ENCODE results near the gene GPC3.

GPC3 gene

GRCh38 chrX:133689997-133690599 is 295.3 kb downstream of the GPC3 start:
- no peak for DNase-seq (ENCODE audit: low read depth, low spot score)

DNA sequence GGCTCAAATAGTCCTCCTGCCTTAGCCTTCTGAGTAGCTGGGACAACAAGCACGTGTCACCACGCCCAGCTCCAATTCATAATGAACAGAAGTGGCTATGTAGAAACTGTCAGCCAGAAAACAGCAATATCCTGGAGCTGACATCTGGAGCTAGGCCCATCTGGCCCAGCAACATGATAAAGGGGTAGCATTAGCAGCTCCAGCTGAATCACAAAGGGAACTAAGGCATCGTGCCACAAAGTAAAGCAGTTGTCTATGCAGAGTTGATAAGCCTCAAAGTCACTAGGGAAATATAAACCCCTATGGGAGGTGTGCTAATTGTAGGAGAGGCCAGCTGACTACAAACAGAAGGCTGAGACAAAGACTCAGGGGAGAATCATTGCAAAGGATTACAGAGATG is 299.6 kb downstream of the GPC3 start:
- no peak for DNase-seq (ENCODE audit: low read depth, low spot score)

- no peak for DNase-seq (ENCODE audit: low read depth, low spot score)
Observed at GRCh38 chrX:133681897-133682296, 303.5 kb downstream of the GPC3 start.

DNA sequence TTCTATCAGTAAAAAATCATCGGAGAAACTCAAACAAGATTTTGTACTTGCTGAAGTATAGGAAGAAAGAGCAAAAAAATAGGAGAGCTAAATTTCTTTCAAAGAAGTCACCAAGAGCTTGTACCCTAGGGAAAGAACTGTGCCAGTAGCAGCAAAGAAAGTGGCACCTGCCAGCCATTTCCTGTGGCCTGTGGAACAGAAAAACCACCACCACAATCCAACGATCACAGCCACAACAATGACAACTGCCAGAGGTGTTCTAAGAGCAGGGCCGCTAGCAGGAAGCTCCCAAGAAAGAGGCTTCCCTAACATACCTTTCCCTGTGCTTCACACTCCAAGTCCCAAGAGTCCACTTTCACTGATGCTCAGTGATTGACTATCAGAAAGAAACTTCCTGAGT is 304.0 kb downstream of the GPC3 start:
- no peak for DNase-seq (ENCODE audit: low read depth, low spot score)

GRCh38 chrX:133677123-133678063 is 308.0 kb downstream of the GPC3 start:
- DNase-seq (ENCODE audit: low read depth, low spot score) = no peak

DNA sequence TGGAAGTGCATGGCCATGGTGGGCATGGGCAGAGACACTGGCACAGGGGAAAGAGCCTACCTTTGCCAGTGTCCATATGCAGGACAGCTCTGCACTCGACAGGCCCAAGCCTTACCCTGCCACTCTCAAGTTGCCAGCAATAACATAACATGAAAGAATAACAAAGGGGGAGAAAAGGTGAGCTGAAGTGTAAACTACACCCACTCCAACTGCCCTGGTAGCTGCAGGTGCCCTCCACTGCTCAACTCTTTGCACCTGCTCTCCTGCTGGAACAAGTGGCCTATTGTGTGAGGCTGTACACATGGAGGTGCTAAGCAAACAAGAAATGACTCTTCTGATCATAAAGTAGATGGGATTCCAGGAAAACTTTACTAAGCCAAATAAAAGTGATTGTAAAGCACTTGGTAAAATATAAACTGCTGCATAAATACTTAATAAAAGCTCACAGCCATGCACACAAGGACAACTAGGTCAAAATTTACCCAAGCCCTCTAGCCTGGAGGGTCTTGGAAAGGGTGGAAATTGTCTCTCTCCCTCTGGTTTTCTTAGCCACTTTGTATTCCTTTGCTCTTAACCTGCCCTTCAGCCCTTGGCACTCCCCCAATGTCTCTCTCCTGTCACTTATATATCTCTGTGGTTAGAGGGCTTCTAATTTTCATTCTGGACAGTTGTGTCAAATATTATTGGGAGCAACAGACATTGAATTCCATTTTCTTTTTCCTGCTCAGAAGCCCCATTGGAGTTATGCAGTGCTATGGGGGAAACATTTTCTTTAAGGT is 308.9 kb downstream of the GPC3 start:
- no peak for DNase-seq (ENCODE audit: low read depth, low spot score)

- DNase-seq (ENCODE audit: low read depth, low spot score) = no peak
Observed at GRCh38 chrX:133674726-133675470, 310.5 kb downstream of the GPC3 start.

- no peak for DNase-seq (ENCODE audit: low read depth, low spot score)
Observed at GRCh38 chrX:133670383-133670782, 315.0 kb downstream of the GPC3 start.

- DNase-seq (ENCODE audit: low read depth, low spot score) = no peak
Observed at GRCh38 chrX:133669214-133669613, 316.2 kb downstream of the GPC3 start.

DNA sequence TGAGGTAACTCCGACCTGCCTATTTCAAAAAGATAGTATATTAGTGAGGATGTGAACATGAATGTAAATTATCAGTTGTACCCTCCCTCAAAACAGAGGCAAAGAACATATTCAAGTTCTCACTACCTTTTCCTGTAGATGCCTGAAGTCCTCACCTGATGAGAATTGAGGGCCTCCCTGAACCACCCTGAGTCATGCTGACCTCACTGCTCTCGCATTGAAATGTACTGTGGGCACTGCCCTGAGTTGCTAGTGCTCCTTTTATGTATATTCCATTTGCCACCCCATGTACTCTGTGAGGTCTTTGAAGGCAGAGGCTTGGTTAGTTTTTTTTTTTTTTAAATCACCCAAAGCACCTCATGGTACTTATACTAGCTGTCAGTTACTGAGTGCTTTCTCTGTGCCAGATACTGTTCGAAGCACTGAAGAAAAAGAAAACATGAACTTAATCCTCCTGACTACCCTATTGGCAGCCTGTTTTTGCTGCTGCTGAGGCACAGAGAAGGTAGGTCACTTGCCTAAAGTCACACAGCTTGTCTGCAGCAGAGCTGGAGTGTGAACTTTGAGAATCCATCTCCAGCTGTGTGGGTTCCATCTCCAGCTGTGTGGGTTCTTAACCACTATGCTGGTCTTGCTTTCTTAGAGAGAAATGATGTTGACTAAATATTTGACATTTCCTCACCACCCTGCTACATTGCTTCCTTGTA is 317.0 kb downstream of the GPC3 start:
- no peak for DNase-seq (ENCODE audit: low read depth, low spot score)

DNA sequence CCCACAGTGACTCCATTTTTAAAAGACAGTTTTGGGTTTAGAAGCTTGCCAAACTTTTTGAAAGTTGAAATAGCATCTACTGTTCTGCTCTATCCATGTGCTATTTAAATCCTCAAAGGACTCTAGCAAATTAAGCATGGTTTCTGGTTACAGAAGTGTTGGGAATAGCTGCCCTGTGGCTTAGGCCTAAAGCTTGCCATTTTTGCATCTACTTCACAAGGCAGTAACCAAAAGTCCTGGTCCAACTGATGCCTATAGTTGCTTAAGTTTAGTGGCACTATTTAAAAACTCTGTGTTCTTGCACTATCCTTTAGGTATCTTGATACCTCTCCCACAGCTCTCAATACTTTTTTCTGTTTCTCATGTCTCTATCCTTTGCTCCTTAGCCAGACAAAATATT is 319.1 kb downstream of the GPC3 start:
- DNase-seq (ENCODE audit: low read depth, low spot score) = no peak

- DNase-seq (ENCODE audit: low read depth, low spot score) = no peak
Observed at GRCh38 chrX:133661962-133662839, 323.2 kb downstream of the GPC3 start.

- DNase-seq (ENCODE audit: low read depth, low spot score) = no peak
Observed at GRCh38 chrX:133660281-133660680, 325.1 kb downstream of the GPC3 start.

GRCh38 chrX:133658293-133658911 is 327.0 kb downstream of the GPC3 start:
- no peak for DNase-seq (ENCODE audit: low read depth, low spot score)

DNA sequence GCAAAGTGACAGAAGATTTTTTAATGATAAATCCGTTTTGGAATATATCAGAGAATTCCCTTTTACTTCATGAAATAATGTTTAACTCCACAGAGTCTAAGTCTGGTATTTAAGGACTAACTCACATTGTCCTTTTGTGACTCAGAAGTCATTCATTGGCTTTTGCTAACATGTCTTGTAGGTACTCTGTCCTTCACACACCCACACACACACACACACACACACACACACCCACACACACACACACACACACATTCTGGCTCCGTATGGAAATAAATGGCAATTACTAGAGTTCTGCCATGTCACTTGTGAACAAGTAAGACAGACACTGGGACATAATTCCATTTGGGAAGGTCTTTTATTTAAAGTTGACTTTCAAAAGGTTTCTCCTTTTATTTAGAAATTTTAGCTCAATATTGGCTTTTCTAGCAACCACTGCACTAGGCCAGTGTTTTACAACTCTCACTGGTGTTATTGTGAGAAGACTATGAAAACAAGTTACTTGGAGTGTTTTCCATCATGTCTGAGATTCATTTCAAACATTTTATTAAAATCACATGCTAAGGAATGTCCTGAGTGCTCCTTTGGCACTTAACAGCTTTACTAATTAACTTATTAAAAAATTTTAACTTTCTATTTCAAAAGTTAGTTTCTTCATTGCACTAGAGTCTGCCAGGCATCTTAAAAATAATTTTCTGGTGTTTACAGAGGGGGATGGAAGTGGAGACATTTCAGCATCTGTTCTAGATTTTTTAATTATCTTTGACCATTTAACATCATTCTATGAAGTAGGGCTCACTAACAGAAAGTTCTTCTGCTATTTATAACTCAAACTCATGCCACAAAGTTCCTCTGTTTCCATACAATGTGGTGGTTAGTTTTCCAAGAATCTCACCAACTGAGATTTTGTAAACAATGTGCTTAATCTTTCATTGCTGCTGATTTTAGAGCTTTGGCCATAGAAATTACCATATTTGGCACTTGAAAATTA is 329.8 kb downstream of the GPC3 start:
- no peak for DNase-seq (ENCODE audit: low read depth, low spot score)

GRCh38 chrX:133654811-133655210 is 330.6 kb downstream of the GPC3 start:
- no peak for DNase-seq (ENCODE audit: low read depth, low spot score)

DNA sequence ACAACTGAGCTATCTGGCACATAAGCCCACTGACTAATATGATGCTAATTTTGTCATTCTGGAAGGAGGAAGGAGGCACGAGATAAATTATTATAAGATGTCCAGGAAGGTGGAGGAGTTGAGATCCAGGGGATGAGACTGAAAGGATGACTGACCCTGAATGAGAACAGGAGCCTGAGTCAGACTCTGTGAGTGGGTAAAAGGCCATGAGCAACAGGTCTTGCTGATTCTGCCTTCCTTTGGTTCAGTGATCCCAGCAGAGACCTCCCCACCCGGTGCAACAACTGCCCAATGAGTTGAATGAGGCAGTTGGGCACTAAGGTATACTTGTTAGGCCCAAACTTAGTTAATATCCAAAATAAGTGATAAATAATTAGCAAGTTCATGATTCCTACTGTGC is 332.0 kb downstream of the GPC3 start:
- DNase-seq (ENCODE audit: low read depth, low spot score) = no peak

DNA sequence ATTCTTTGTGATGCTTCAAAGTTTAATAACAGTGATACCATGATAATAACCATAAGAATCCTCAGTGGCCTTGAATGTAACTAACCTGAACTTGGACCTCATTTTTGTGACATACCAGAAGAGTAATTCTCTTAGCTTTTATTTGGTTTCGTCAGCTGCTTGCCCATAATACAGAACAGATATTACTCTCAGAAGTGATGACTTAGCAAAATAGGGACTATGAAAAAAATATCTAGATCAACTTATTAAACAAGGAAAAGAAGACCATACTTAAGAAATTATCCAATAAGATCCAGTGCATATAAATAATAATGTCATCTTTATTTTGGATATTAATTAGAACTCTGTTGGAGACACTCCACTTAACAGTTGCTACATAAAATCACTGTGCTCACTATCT is 333.2 kb downstream of the GPC3 start:
- DNase-seq (ENCODE audit: low read depth, low spot score) = no peak

All from iPS DF 19.7 (cell line).